Peyer's patch (tissue), 4 donors: ENCODE data around the gene ROBO2.

Source experiments
- POLR2A ChIP-seq, 2 donors: fragments of 450-650 bp; IDR thresholded peaks; one replicate each; pipeline ENCODE4 v1.5.1; 2017; ENCODE audit warnings: antibody characterized with exemption in 2 of 2, mild to moderate bottlenecking in 2 of 2, moderate library complexity in 2 of 2
- TF ChIP-seq, protein P1 (sequence below), 6 experiments: fragments of 450-650 bp in 4 of 6; fragments of 200-600 bp in 2 of 6; sonication (generic) in 1 of 6; IDR thresholded peaks; one replicate each; pipeline ENCODE4 v1.5.1; 2017 to 2019; ENCODE audit warnings: antibody characterized with exemption in 6 of 6, mild to moderate bottlenecking in 3 of 6, moderate library complexity in 1 of 6

DNA sequence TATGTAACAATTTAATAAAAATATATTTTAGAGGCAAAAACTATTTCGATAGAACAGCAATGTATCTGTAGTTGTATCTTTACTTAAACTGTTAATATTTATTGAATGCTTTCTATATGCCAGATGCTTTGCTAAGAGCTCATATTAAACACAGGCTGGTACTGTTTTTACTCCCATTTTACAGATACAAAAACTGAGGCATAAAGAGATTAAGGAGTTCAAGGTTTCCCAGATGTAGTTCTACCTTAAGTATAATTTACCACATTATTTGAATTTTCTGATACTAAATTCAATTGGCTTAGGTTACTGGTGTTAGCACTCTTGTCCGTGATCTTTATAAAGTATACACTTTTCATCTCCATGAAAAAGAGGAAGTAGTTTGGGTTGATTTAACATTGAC, 149.8 kb downstream of the ROBO2 start:
- TF ChIP-seq, protein P1, sequence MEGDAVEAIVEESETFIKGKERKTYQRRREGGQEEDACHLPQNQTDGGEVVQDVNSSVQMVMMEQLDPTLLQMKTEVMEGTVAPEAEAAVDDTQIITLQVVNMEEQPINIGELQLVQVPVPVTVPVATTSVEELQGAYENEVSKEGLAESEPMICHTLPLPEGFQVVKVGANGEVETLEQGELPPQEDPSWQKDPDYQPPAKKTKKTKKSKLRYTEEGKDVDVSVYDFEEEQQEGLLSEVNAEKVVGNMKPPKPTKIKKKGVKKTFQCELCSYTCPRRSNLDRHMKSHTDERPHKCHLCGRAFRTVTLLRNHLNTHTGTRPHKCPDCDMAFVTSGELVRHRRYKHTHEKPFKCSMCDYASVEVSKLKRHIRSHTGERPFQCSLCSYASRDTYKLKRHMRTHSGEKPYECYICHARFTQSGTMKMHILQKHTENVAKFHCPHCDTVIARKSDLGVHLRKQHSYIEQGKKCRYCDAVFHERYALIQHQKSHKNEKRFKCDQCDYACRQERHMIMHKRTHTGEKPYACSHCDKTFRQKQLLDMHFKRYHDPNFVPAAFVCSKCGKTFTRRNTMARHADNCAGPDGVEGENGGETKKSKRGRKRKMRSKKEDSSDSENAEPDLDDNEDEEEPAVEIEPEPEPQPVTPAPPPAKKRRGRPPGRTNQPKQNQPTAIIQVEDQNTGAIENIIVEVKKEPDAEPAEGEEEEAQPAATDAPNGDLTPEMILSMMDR (IDR thresholded peaks at IDR 0.05) = no peak
- no peak for TF ChIP-seq POLR2A (IDR thresholded peaks at IDR 0.05)
